SIG-M5 (cell line): ENCODE measurements around the gene LEP.

Source experiments
- DNase-seq: peaks from one replicate; lab custom pipeline; 2025; lab: John Stamatoyannopoulos, UW

LEP gene

GRCh38 chr7:128247108-128247507 is 6.0 kb downstream of the LEP start:
- DNase-seq = no peak

- no peak for DNase-seq
Observed at GRCh38 chr7:128247640-128248194, 6.6 kb downstream of the LEP start.

- DNase-seq = no peak
Observed at GRCh38 chr7:128251337-128251736, 10.3 kb downstream of the LEP start.

GRCh38 chr7:128253701-128254100 is 12.6 kb downstream of the LEP start:
- DNase-seq = no peak

- DNase-seq = no peak
Observed at GRCh38 chr7:128254470-128254869, 13.4 kb downstream of the LEP start.

- no peak for DNase-seq
Observed at GRCh38 chr7:128255271-128255670, 14.2 kb downstream of the LEP start.

- DNase-seq = no peak
Observed at GRCh38 chr7:128257458-128257857, 16.4 kb downstream of the LEP start.

GRCh38 chr7:128259131-128260061 is 18.3 kb downstream of the LEP start:
- DNase-seq = no peak

- no peak for DNase-seq
Observed at GRCh38 chr7:128260069-128260795, 19.2 kb downstream of the LEP start.

GRCh38 chr7:128262273-128263028 is 21.4 kb downstream of the LEP start:
- no peak for DNase-seq

GRCh38 chr7:128263420-128263819 is 22.3 kb downstream of the LEP start:
- DNase-seq = no peak

- DNase-seq = no peak
Observed at GRCh38 chr7:128264477-128264876, 23.4 kb downstream of the LEP start.

- DNase-seq = no peak
Observed at GRCh38 chr7:128265156-128265905, 24.3 kb downstream of the LEP start.

- no peak for DNase-seq
Observed at GRCh38 chr7:128265906-128266300, 24.8 kb downstream of the LEP start.

GRCh38 chr7:128266529-128266882 is 25.4 kb downstream of the LEP start:
- no peak for DNase-seq

- no peak for DNase-seq
Observed at GRCh38 chr7:128266883-128267594, 26.0 kb downstream of the LEP start.

- no peak for DNase-seq
Observed at GRCh38 chr7:128267595-128267924, 26.5 kb downstream of the LEP start.

GRCh38 chr7:128268233-128268632 is 27.2 kb downstream of the LEP start:
- no peak for DNase-seq

GRCh38 chr7:128270826-128271272 is 29.8 kb downstream of the LEP start:
- DNase-seq = no peak

- DNase-seq = no peak
Observed at GRCh38 chr7:128271471-128271941, 30.4 kb downstream of the LEP start.
